OCI-LY7 (cell line): Measurements from ENCODE around the gene NF1. TPM values are rescaled to one million over a fixed set of nuclear protein-coding genes. Genes with fewer than 3 reads are reported as not detected.
"Not testable (repeated sequence)": the region's sequence is repeated elsewhere in the genome, so short reads cannot be mapped to it uniquely, and the experiment has no call there.

Experiments
- BruUV-seq: library from RNA; stranded (reverse); fragments of 400-500 nt; replicated peaks from 2 replicates; lab custom pipeline; 2021; lab: Mats Ljungman, UMichigan
- CTCF ChIA-PET: fragments of 300-600 bp; sonication (Branson Sonifier 250); formaldehyde crosslinking; loops from one replicate; lab custom pipeline; 2022; ENCODE audit warnings: antibody characterized with exemption; ENCODE audit not compliant: unreplicated experiment; lab: Charles Lee
- POLR2A ChIA-PET: fragments of 300-600 bp; sonication (Branson Sonifier 250); formaldehyde crosslinking; loops from one replicate; lab custom pipeline; 2022; ENCODE audit warnings: antibody characterized with exemption; lab: Charles Lee
- DNase-seq: peaks from one replicate; pipeline ENCODE4 v3.0.0-alpha.2; 2015; ENCODE audit warnings: low spot score
- H2AFZ ChIP-seq: fragments of 200-600 bp; sonication (generic), shearing (Covaris generic); 2 replicates; pipeline ENCODE4 v1.6.1; 2014; ENCODE audit warnings: mild to moderate bottlenecking, antibody characterized with exemption, low read length, moderate library complexity
- H3K27ac ChIP-seq: fragments of 200-600 bp; sonication (generic); 2 replicates; pipeline ENCODE4 v1.5.1; 2014; ENCODE audit warnings: mixed run types, low read depth, mild to moderate bottlenecking, moderate library complexity, low read length, inconsistent platforms; ENCODE audit not compliant: poor library complexity, severe bottlenecking
- H3K36me3 ChIP-seq: fragments of 200-600 bp; sonication (generic); 2 replicates; pipeline ENCODE4 v1.6.1; 2014; ENCODE audit warnings: mild to moderate bottlenecking, antibody characterized with exemption, low read length, moderate library complexity, mixed read lengths; ENCODE audit not compliant: insufficient read depth
- H3K4me1 ChIP-seq: fragments of 200-600 bp; sonication (generic); 2 replicates; pipeline ENCODE4 v1.5.1; 2014; ENCODE audit warnings: mild to moderate bottlenecking, low read length; ENCODE audit not compliant: insufficient read depth, poor library complexity, severe bottlenecking
- H3K4me2 ChIP-seq: fragments of 200-600 bp; sonication (generic); 2 replicates; pipeline ENCODE4 v1.6.1; 2014; ENCODE audit warnings: mild to moderate bottlenecking, low read length
- H3K4me3 ChIP-seq: fragments of 200-600 bp; sonication (generic); 2 replicates; pipeline ENCODE4 v1.5.1; 2014; ENCODE audit warnings: mild to moderate bottlenecking, low read depth, low read length; ENCODE audit not compliant: poor library complexity, severe bottlenecking
- H3K79me2 ChIP-seq: fragments of 200-600 bp; sonication (generic); 2 replicates; pipeline ENCODE4 v1.6.1; 2016; ENCODE audit warnings: low read depth, mild to moderate bottlenecking, low read length, moderate library complexity, mixed read lengths; ENCODE audit not compliant: insufficient read depth
- H3K9me2 ChIP-seq: fragments of 200-600 bp; sonication (generic); 2 replicates; pipeline ENCODE4 v1.6.1; 2016; ENCODE audit warnings: mild to moderate bottlenecking, low read length, mixed read lengths; ENCODE audit not compliant: insufficient read depth
- H3K9me3 ChIP-seq: fragments of 200-600 bp; sonication (generic); 2 replicates; pipeline ENCODE4 v1.6.1; 2014; ENCODE audit warnings: mild to moderate bottlenecking, mixed run types, low read length, mixed read lengths
- H4K20me1 ChIP-seq: fragments of 200-600 bp; sonication (generic); 2 replicates; pipeline ENCODE4 v1.6.1; 2014; ENCODE audit warnings: mild to moderate bottlenecking, antibody characterized with exemption, low read length, moderate library complexity, mixed read lengths; ENCODE audit not compliant: insufficient read depth
- EZH2phosphoT487 ChIP-seq: fragments of 200-600 bp; sonication (generic); IDR thresholded peaks from 2 replicates; pipeline ENCODE4 v1.6.1; 2018; ENCODE audit warnings: low read depth, borderline replicate concordance, mild to moderate bottlenecking, mixed run types, antibody characterized with exemption, low read length, moderate library complexity, mixed read lengths
- intact Hi-C: fragments of 100-400 bp; cut with micrococcal nuclease; formaldehyde crosslinking; loops from one replicate; pipeline ENCODE4 v1.10.0; 2022; ENCODE audit not compliant: unreplicated experiment
- total RNA-seq, 2 experiments: library from RNA; depleted of rRNA in 1 of 2; stranded (reverse); fragments of >200 nt in 1 of 2; shearing (Covaris generic) in 1 of 2; gene quantifications; 2 replicates each; pipeline ENCODE4 v1.2.3, GENCODE V29; 2014 to 2022
- TF ChIP-seq, protein P1 (sequence below): fragments of 200-600 bp; sonication (generic); conservative IDR thresholded peaks from 2 replicates; pipeline ENCODE4 v1.5.1; 2014; ENCODE audit warnings: mild to moderate bottlenecking, antibody characterized with exemption, low read length, moderate library complexity, mixed read lengths

Gene NF1
- total RNA-seq, 2 experiments from 2014 or later = 38.7 to 64.8 TPM

DNA sequence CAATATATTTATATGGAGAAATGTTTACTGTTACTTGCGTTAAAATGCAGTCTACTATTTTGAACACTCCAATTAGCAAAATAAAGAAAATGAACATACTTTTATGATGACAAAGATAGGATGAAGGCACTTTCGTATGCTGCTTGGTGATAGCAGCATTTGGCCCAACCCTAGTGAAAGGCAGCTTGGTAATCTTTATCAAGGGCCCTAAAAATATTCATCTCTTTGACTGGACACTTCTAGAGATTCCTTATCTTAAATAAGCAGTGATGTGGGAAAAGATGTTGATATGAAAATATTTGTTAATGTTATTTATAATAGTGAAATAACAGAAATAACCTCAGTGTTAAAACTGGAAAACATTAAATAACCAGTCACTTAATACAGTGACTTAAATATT is 79.4 kb downstream of the NF1 start:
- TF ChIP-seq, protein P1, sequence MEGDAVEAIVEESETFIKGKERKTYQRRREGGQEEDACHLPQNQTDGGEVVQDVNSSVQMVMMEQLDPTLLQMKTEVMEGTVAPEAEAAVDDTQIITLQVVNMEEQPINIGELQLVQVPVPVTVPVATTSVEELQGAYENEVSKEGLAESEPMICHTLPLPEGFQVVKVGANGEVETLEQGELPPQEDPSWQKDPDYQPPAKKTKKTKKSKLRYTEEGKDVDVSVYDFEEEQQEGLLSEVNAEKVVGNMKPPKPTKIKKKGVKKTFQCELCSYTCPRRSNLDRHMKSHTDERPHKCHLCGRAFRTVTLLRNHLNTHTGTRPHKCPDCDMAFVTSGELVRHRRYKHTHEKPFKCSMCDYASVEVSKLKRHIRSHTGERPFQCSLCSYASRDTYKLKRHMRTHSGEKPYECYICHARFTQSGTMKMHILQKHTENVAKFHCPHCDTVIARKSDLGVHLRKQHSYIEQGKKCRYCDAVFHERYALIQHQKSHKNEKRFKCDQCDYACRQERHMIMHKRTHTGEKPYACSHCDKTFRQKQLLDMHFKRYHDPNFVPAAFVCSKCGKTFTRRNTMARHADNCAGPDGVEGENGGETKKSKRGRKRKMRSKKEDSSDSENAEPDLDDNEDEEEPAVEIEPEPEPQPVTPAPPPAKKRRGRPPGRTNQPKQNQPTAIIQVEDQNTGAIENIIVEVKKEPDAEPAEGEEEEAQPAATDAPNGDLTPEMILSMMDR = no peak
- TF ChIP-seq EZH2phosphoT487 = no peak
- H2AFZ ChIP-seq = no peak overlapping the region
- no peaks in the 10 kb centered on the region for H3K9me2 ChIP-seq
- ChIA-PET POLR2A (interaction anchor here (0.6 to 0.7 kb wide), 2 partner anchors 16 to 22 kb away, joined by 3 to 6 read pairs; no protein-coding TSS in a partner anchor), CTCF (no interaction called here)
- H3K4me3 ChIP-seq = no peak overlapping the region
- H3K27ac ChIP-seq = no peak overlapping the region
- H3K79me2 ChIP-seq = no peaks in the 10 kb centered on the region
- no peak for DNase-seq
- H3K36me3 ChIP-seq = no peaks in the 10 kb centered on the region
- intact Hi-C loops = no loop called here
- H3K9me3 ChIP-seq = no peaks in the 10 kb centered on the region
- no TSS peak for BruUV-seq
- no peak overlapping the region for H3K4me2 ChIP-seq
- no peaks in the 10 kb centered on the region for H3K4me1 ChIP-seq
- no peaks in the 10 kb centered on the region for H4K20me1 ChIP-seq

DNA sequence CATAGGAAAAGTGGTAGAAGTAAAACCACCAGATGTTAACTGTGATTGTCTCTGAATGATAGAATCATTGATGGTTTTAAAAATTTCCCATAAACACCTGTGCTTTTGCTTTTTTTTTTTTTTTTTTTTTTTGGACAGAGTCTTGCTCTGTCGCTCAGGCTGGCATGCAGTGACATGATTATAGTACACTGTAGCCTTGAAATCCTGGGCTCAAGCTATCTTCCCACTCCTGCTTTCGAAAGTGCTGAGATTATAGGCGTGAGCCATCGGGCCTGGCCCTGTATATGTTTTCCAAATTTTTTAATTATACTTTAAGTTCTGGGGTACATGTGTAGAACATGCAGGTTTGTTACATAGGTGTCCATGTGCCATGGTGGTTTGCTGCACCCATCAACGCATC is 80.5 kb downstream of the NF1 start:
- Histone ChIP-seq H3K9me2 (no peaks in the 10 kb centered on the region), H3K36me3 (no peaks in the 10 kb centered on the region), H3K27ac (no peak overlapping the region), H3K4me1 (no peaks in the 10 kb centered on the region), H3K4me2 (no peak overlapping the region), H4K20me1 (no peaks in the 10 kb centered on the region), H2AFZ (no peak overlapping the region), H3K4me3 (no peak overlapping the region), H3K9me3 (no peaks in the 10 kb centered on the region), H3K79me2 (no peaks in the 10 kb centered on the region)
- ChIA-PET POLR2A (interaction anchor here (0.7 kb wide), 1 partner anchor 46 kb away, joined by 3 read pairs; no protein-coding TSS in a partner anchor), CTCF (interaction anchor here (0.7 kb wide), 1 partner anchor 62 kb away, joined by 3 read pairs; no protein-coding TSS in a partner anchor)
- TF ChIP-seq, protein P1 = no peak
- TF ChIP-seq EZH2phosphoT487 = no peak
- intact Hi-C loops = no loop called here
- BruUV-seq = no TSS peak
- DNase-seq = no peak

DNA sequence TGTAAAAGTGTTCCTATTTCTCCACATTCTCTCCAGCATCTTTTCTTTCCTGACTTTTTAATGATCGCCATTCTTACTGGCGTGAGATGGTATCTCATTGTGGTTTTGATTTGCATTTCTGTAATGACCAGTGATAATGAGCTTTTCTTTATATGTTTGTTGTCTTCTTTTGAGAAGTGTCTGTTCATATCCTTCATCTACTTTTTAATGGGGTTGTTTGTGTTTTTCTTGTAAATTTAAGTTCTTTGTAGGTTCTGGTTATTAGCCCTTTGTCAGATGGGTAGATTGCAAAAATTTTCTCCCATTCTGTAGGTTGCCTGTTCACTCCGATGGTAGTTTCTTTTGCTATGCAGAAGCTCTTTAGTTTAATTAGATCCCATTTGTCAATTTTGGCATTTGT is 81.4 kb downstream of the NF1 start:
- CTCF ChIA-PET = interaction anchor here (0.7 kb wide), 1 partner anchor 61 kb away, joined by 3 read pairs; no protein-coding TSS in a partner anchor

DNA sequence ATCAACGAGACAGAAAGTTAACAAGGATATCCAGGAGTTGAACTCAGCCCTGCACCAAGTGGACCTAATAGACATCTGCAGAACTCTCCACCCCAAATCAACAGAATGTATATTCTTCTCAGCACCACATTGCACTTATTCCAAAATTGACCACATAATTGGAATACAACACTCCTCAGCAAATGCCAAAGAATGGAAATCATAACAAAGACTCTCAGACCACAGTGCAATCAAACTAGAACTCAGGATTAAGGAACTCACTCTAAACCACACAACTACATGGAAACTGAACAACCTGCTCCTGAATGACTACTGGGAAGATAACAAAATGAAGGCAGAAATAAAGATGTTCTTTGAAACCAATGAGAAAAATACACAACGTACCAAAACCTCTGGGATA is 84.2 kb downstream of the NF1 start:
- H3K9me2 ChIP-seq, POLR2A ChIA-PET, intact Hi-C loops, H3K27ac ChIP-seq, H2AFZ ChIP-seq, H3K4me3 ChIP-seq, BruUV-seq, H3K79me2 ChIP-seq, DNase-seq, CTCF ChIA-PET, H3K4me1 ChIP-seq, H3K4me2 ChIP-seq, H4K20me1 ChIP-seq, H3K9me3 ChIP-seq: not testable (repeated sequence)
- peaks cover 13% of the 10 kb centered on the region; the same call in 1 of the 2 replicates for H3K36me3 ChIP-seq

More for the DNA sequence above, 81.4 kb downstream of the NF1 start:
- H3K9me2 ChIP-seq, H2AFZ ChIP-seq, H3K4me3 ChIP-seq, POLR2A ChIA-PET, H4K20me1 ChIP-seq, intact Hi-C loops, H3K4me2 ChIP-seq, BruUV-seq, H3K36me3 ChIP-seq, DNase-seq, H3K79me2 ChIP-seq, H3K4me1 ChIP-seq, H3K9me3 ChIP-seq, H3K27ac ChIP-seq: not testable (repeated sequence)
